Measurements from ENCODE around the gene MTG2.
"Not testable (repeated sequence)": the region's sequence is repeated elsewhere in the genome, so short reads cannot be mapped to it uniquely, and the experiment has no call there.

The MTG2 gene

GRCh38 chr20:62146019-62146755 lies 36.6 kb upstream of the MTG2 start:
- DNase-seq: no peak

GRCh38 chr20:62147125-62147524 lies 35.7 kb upstream of the MTG2 start:
- no peak for DNase-seq

- DNase-seq: no peak
These were observed 35.3 kb upstream of the MTG2 start for GRCh38 chr20:62147528-62147927.

- not testable (repeated sequence) for DNase-seq
These were observed 34.4 kb upstream of the MTG2 start for GRCh38 chr20:62148383-62148782.

GRCh38 chr20:62148908-62149314 lies 33.9 kb upstream of the MTG2 start:
- DNase-seq: no peak

GRCh38 chr20:62149532-62150309 lies 33.1 kb upstream of the MTG2 start:
- no peak for DNase-seq

- DNase-seq: no peak
These were observed 32.6 kb upstream of the MTG2 start for GRCh38 chr20:62150310-62150575.

- no peak for DNase-seq
These were observed 31.6 kb upstream of the MTG2 start for GRCh38 chr20:62151225-62151624.

- no peak for DNase-seq
These were observed 30.9 kb upstream of the MTG2 start for GRCh38 chr20:62151835-62152364.

- DNase-seq: no peak
These were observed 27.2 kb upstream of the MTG2 start for GRCh38 chr20:62155428-62156253.

- DNase-seq: no peak
These were observed 26.6 kb upstream of the MTG2 start for GRCh38 chr20:62156254-62156556.

- DNase-seq: peak; percentile 54
These were observed 26.0 kb upstream of the MTG2 start for GRCh38 chr20:62156592-62157386.

GRCh38 chr20:62157387-62158087 lies 25.3 kb upstream of the MTG2 start:
- no peak for DNase-seq

- DNase-seq: no peak
These were observed 24.8 kb upstream of the MTG2 start for GRCh38 chr20:62158088-62158400.

GRCh38 chr20:62158541-62158940 lies 24.3 kb upstream of the MTG2 start:
- DNase-seq: no peak

GRCh38 chr20:62159052-62159451 lies 23.8 kb upstream of the MTG2 start:
- DNase-seq: no peak

- DNase-seq: no peak
These were observed 23.0 kb upstream of the MTG2 start for GRCh38 chr20:62159839-62160238.

GRCh38 chr20:62160253-62160652 lies 22.6 kb upstream of the MTG2 start:
- DNase-seq: no peak

GRCh38 chr20:62160876-62161275 lies 22.0 kb upstream of the MTG2 start:
- no peak for DNase-seq

GRCh38 chr20:62161347-62161746 lies 21.5 kb upstream of the MTG2 start:
- no peak for DNase-seq

GRCh38 chr20:62162765-62163484 lies 19.9 kb upstream of the MTG2 start:
- DNase-seq: no peak

GRCh38 chr20:62163485-62163865 lies 19.4 kb upstream of the MTG2 start:
- no peak for DNase-seq

All from NCI-H69 (cell line).